HEK293 (cell line): ENCODE measurements around the gene CATSPERD.

Source experiments
- CTCF ChIP-seq: fragments of 450-650 bp; formaldehyde crosslinking; IDR thresholded peaks from 2 replicates; pipeline ENCODE4 v1.5.1; 2016; ENCODE audit warnings: missing biosample characterization, missing genetic modification characterization
- HOXA7 ChIP-seq: sonication (generic); formaldehyde crosslinking; IDR thresholded peaks from 2 replicates; pipeline ENCODE4 v1.8.1; 2022; ENCODE audit warnings: missing genetic modification reagents, borderline replicate concordance
- PBX3 ChIP-seq: sonication (generic); formaldehyde crosslinking; IDR thresholded peaks from 2 replicates; pipeline ENCODE4 v1.8.1; 2022; ENCODE audit warnings: mild to moderate bottlenecking, moderate library complexity, missing genetic modification reagents
- REST ChIP-seq: fragments of 450-650 bp; formaldehyde crosslinking; IDR thresholded peaks from 2 replicates; pipeline ENCODE4 v1.5.1; 2016; ENCODE audit warnings: missing biosample characterization, missing genetic modification characterization
- YY1 ChIP-seq: fragments of 450-650 bp; formaldehyde crosslinking; IDR thresholded peaks from 2 replicates; pipeline ENCODE4 v1.5.1; 2018; ENCODE audit warnings: missing biosample characterization, missing genetic modification characterization
- ZBTB17 ChIP-seq: fragments of 450-650 bp; formaldehyde crosslinking; IDR thresholded peaks from 2 replicates; pipeline ENCODE4 v1.5.1; 2016; ENCODE audit warnings: missing biosample characterization, missing genetic modification characterization
- ZBTB44 ChIP-seq: fragments of 450-650 bp; IDR thresholded peaks from 2 replicates; pipeline ENCODE4 v1.5.1; 2018; ENCODE audit warnings: missing biosample characterization, mild to moderate bottlenecking, missing genetic modification characterization
- ZBTB48 ChIP-seq: fragments of 450-650 bp; formaldehyde crosslinking; IDR thresholded peaks from 2 replicates; pipeline ENCODE4 v1.5.1; 2016; ENCODE audit warnings: missing biosample characterization, missing genetic modification characterization
- ZNF274 ChIP-seq, 2 experiments: fragments of 200-500 bp in 1 of 2; fragments of 450-650 bp in 1 of 2; sonication (Bioruptor generic) in 1 of 2; formaldehyde crosslinking in 1 of 2; IDR thresholded peaks; 2 replicates each; pipeline versions ENCODE4 v1.5.1 to v1.6.1; 2014 to 2016; ENCODE audit warnings: borderline replicate concordance in 1 of 2, inconsistent platforms in 1 of 2, low read length in 1 of 2, missing biosample characterization in 1 of 2, missing genetic modification characterization in 1 of 2
- ZNF362 ChIP-seq: fragments of 450-650 bp; formaldehyde crosslinking; IDR thresholded peaks from 2 replicates; pipeline ENCODE4 v1.5.1; 2016; ENCODE audit warnings: missing biosample characterization, missing genetic modification characterization
- ZNF626 ChIP-seq: fragments of 450-650 bp; sonication (Bioruptor Pico); formaldehyde crosslinking; IDR thresholded peaks from 2 replicates; pipeline ENCODE4 v1.5.1; 2018; ENCODE audit warnings: missing biosample characterization, missing genetic modification characterization, inconsistent platforms
- ZSCAN18 ChIP-seq: fragments of 450-650 bp; formaldehyde crosslinking; IDR thresholded peaks from 2 replicates; pipeline ENCODE4 v1.5.1; 2016; ENCODE audit warnings: missing biosample characterization, missing genetic modification characterization

- TF ChIP-seq CTCF (tag by site-specific recombination) (no peak), ZNF626 (tag by site-specific recombination) (no peak), ZBTB17 (tag by site-specific recombination) (no peak), ZBTB48 (tag by site-specific recombination) (no peak), REST (tag by site-specific recombination) (no peak), YY1 (no peak), HOXA7 (no peak), ZNF274 (IDR thresholded peaks at IDR 0.05; ENCODE audit: low read length) (no peak), ZNF274 (tag by site-specific recombination; IDR thresholded peaks at IDR 0.05; ENCODE audit: borderline replicate concordance) (no peak), PBX3 (CRISPR knock-in tag) (no peak), ZBTB44 (tag by site-specific recombination) (no peak), ZSCAN18 (tag by site-specific recombination) (no peak), ZNF362 (no peak)
Observed at GRCh38 chr19:5825178-5825577, 104.7 kb downstream of the CATSPERD start.
